Frontal cortex (tissue), 4 donors: ENCODE data around the gene STK39. TPM values are rescaled to one million over a fixed set of nuclear protein-coding genes. Genes with fewer than 3 reads are reported as not detected.

Source experiments
- DNase-seq, 2 donors: peaks; one replicate each; pipeline ENCODE4 v3.0.0; 2012; ENCODE audit warnings: low spot score in 2 of 2
- FAIRE-seq: peaks from 2 replicates; lab custom pipeline; 2012; peaks lifted over from hg19 to GRCh38; lab: Jason Lieb, UNC
- total RNA-seq: library from RNA; depleted of rRNA; stranded (reverse); fragments of >200 nt; gene quantifications from one replicate; pipeline ENCODE4 v1.2.3, GENCODE V29; 2014
- donor health status: control.
- donor health status: control.
- donor health status: control.

The STK39 gene
- total RNA-seq, 1 donor from 2014 or later = 46.1 TPM

- FAIRE-seq (no peak), DNase-seq (no peak)
Observed at GRCh38 chr2:167954495-167954894, 292.9 kb downstream of the STK39 start.

GRCh38 chr2:167953776-167954175 is 293.6 kb downstream of the STK39 start:
- no peak for FAIRE-seq
- DNase-seq = no peak

DNA sequence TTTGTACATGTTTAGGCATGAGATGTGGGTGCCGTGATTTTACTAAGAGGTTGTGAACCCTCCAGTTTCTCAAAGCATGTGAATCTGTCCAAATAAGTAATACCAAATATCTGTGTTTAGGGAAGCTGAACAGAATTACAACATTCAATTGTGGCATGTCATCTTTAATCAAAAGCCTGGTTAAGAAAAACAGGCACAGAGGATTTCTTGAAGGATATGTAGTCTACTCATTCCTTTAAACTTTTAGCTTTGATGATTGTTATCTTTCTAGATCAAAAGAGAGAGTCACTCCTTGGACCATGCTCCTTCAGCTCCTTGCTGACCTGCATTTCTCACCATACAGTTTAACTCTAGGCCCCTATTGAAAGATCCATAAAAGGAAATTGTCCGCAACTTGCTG is 296.8 kb downstream of the STK39 start:
- FAIRE-seq (no peak), DNase-seq (no peak)

DNA sequence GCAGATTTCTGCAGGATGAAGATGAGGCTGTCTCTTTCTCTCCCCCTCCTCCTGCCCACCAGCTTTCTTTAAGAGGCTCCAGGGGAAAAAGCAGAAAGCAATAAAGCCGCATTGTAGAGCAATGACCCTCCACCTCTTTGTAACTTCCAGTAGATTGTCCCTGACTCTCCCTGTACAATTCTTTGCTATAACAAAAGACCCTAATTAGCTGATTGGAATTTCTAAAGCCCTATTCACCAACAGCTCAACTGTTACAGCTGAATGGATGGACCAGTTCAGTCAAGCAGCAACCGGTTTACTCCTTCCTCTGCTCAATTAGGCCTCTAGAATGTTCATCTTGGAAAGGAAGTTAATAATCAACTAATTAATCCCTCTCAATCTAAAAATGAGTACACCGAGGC is 301.0 kb downstream of the STK39 start:
- DNase-seq (no peak), FAIRE-seq (no peak)

GRCh38 chr2:167945660-167946368 is 301.6 kb downstream of the STK39 start:
- DNase-seq (no peak), FAIRE-seq (no peak)

DNA sequence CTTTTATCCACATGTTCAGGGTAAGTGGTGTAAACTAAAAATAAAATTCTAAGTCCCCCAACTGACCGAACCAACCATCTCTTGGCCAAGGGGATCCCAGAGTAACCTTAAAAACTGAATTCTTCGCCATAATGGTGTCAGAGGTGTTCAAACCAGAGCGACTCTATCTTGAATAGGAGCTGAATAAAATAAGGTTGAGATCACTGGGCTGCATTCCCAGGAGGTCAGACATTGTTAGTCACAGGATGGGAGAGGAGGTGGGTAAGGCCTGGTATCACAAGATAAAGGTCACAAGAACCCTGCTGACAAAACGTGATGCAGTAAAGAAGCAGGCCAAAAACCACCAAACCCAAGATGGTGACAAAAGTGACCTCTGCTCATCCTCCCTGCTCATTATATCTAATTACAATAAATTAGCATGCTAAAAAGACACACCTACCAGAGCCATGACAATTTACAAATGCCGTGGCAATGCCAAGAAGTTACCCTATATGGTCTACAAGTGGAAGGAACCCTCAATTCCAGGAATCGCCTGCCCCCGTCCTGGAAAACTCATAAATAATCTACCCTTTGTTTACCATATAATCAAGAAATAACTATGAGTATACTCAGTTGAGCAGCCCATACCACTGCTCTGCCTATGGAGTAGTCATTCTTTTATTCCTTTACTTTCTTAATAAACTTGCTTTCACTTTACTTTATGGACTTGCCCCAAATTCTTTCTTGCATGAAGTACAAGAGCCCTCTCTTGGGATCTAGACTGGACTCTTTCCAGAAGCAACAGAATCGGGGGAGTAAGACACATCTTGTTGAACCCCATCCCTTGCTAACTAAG is 302.4 kb downstream of the STK39 start:
- FAIRE-seq (no peak), DNase-seq (no peak)

DNA sequence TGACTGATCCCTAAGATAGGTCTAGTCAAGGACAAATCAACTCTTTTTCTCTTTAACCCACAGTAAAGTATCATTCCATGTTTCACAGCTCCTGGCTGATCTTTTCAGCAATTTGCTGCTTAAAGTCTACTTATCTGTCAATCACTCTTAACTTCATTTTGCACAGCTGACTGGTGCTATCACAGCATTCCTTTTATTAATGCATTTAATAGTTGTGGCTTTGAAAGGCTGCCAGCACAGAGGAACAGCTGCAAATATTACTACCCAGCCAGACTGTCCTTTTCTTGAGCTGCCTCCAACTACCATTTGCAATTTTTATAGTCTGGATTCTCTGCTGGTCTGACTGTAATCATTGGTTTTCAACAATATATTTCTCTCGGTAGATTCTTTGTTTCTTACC is 303.5 kb downstream of the STK39 start:
- no peak for DNase-seq
- FAIRE-seq = no peak

DNA sequence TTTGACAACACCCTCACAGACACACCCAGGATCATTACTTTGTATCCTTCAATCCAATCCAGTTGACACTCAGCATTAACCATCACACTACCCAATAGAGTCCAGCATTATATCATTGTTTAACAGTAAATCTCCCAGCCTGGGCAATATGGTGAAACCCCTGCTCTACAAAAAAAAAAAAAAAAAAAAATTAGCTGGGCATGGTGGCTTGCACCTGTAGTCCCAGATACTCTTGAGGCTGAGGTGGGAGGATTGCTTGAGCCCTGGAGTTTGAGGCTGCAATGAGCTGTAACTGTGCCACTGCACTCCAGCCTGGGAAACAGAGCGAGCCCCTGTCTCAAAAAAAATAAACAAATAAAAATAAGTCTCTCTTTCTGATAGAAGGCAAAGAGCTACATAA is 304.0 kb downstream of the STK39 start:
- DNase-seq = no peak
- FAIRE-seq = no peak

GRCh38 chr2:167942366-167943081 is 304.9 kb downstream of the STK39 start:
- FAIRE-seq (no peak), DNase-seq (no peak)

GRCh38 chr2:167941604-167942003 is 305.8 kb downstream of the STK39 start:
- no peak for FAIRE-seq
- no peak for DNase-seq

DNA sequence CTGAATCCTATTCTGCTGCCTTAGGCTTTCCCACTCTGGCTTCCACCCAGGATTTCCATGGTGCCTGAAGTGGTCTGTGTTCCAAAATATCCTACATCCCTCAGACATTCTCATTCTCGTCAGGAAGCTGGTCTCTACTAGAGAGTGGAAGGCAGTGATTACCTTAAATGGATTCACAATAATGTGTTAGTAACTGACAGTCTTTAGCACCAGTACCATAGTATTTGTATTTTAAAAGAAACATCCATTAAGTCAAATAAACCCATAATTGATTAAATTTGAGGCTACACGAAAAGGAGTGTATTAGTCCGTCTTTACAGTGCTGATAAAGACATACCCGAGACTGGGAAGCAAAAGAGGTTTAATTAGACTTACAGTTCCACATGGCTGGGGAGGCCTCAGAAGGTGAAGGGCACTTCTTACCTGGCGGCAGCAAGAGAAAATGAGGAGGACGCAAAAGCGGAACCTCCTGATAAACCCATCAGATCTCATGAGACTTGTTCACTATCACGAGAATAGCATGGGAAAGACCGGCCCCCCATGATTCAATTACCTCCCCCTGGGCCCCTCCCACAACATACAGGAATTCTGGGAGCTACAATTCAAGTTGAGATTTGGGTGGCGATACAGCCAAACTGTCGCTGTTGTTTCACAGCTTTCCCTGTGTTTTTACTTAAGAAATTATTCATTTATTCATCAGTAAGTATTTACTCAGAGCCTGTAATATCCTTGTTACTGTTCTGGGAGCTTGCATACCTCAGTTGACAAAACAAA is 306.5 kb downstream of the STK39 start:
- FAIRE-seq = no peak
- no peak for DNase-seq

DNA sequence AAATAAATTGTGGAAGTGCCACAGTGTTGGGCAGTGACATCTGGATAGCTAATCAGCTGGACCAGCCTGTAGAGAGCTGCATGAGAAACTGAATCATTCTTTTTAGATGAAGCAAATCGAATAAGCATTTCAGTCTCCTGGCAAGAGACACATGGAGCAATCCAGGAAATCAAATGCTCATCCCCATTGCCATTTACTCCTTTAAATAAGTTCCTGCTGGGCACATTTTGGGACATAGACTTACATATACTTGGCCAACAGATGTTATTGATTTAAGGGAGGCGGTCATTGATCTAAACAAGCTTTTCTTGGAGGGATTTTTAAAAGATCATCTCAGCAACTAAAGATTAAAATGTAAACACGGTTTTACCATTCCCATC is 307.1 kb downstream of the STK39 start:
- no peak for DNase-seq
- FAIRE-seq = no peak

DNA sequence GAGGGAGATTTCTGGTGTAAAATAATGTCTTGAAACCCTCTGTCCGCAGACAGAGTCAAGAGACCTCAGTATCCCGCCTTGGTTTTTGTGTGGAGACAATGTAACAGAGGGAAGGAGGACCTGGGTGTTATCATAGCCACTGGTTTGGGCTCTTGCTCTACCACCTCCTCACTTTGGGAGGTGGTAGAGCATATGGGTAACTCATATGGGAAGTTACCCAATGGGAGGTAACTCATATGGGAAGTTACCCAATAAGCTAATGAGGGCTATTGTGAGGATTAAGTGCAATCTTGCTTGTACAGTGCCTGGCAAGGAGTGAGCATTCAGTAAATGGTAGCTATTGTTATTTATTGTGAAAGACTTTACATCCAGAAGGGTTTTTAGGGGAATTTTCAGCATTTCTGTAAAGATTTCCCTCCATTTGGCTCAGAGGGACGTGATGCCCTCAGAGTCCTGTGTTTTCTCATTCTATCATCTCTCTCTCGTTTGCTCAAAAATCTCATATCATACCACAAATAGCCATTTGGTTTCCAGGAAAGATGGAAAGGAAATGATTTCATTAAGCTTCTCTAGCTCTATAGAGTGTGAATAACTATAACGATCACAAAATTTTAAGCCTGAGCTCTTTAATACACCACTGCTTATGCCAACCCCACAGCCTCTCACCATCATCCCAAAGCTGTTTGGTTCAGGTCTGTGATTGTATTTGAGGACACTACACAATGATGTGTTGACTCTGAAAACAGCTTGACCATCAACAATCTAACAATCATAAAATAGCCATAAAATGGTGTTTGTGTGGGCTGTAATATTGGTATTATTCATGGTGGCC is 307.7 kb downstream of the STK39 start:
- DNase-seq = no peak
- FAIRE-seq = no peak

DNA sequence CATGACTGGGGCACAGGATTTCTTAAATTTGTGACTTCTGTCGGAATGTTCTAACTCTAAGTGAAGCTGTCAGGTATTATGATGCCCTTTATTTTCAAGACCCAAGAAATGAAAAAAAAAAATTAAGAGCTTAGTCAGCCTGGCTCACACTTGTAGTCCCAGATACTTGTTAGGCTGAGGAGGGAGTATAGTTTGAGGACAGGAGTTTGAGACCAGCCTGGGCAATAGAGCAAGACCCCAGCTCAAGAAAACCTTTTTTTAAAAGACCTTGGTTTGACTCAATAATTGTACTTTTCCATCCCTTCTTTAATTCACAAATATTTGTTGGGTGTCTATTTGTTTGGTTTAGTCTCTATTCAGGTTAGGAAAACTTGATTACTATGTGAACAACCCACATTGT is 310.0 kb downstream of the STK39 start:
- FAIRE-seq (no peak), DNase-seq (no peak)

DNA sequence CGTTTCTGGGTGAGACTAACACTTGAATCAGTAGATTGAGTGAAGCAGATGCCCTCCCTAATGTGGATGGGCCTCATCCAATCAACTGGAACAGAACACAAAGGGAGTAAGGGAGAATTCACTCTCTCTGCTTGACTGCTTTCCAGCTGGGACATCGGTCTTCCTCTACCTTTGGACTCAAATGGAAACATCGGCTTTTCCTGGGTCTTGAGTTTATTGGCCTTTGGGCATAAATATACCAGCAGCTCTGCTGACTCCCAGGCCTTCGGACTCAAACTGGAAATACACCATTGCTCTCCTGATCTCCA is 311.6 kb downstream of the STK39 start:
- DNase-seq (no peak), FAIRE-seq (no peak)

- DNase-seq (no peak), FAIRE-seq (no peak)
Observed at GRCh38 chr2:167933097-167933814, 314.1 kb downstream of the STK39 start.

DNA sequence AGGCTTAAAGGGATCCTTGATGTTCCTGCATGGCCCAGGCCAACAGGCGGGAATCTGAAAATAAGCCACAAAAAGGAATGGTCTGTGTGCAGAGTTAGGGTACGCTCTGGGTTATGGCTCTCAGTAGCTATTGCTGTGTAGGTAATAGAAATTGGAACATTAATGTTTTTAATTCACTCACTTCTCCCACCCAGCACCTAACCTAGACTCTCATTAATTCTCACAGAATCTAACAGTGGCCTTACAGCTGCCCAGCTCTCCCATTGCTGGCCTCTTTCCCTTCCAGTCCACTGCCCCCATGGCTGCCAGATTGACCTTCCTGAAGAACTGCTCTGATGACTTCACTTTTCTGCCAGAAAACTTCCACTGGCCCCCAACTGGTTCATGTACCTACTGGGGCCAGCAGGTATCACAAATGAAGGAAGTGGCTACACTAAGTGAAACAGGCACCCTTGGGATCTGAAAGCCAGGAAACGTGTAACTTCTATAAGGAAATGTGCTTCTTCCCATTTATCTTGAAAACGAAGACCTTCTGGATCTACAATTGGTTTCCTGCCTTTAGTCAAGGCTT is 315.2 kb downstream of the STK39 start:
- no peak for FAIRE-seq
- DNase-seq = no peak

DNA sequence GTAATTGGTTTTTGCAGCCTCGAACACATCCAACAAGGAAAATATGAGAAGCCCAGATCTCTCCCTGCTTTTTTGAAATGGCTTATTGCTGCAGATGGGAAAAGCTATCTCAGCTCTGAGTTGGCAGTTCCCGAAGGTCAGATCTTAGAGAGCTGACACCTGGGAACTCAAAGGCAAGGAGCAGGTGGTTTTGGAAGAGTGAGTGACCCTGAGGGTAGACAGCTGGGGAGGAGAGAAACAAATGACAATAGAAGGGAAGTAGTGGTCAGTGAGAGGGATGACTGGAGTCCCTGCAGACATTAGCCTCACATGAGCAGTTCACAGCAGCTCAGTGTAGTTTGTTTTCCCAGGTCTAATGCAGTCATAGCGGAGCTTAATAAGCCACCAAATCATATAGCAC is 317.9 kb downstream of the STK39 start:
- FAIRE-seq = no peak
- no peak for DNase-seq

GRCh38 chr2:167928434-167928833 is 319.0 kb downstream of the STK39 start:
- FAIRE-seq (no peak), DNase-seq (no peak)
